ENCODE data around the gene RBBP8NL.

DNA sequence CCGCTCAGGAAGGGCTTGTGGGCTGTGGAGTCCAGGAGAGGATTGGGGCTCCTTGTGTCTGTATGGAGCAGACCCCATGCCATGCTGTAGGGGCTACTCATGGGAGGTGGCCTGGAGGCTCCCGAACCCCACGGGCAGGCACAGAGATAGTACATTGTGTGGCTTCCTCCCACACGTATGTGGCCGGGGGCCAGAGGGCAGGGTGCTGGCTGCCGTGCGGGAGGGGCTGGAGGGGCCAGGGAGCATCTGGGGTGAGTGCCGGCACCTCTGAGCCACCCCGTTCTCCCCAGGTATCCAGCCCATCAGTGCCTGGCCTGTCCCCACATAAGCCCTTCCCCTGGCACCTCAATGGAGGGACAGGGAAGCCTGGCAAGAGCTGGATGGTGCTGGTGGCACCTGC is 7.6 kb downstream of the RBBP8NL start:
- TF ChIP-seq, protein P1, sequence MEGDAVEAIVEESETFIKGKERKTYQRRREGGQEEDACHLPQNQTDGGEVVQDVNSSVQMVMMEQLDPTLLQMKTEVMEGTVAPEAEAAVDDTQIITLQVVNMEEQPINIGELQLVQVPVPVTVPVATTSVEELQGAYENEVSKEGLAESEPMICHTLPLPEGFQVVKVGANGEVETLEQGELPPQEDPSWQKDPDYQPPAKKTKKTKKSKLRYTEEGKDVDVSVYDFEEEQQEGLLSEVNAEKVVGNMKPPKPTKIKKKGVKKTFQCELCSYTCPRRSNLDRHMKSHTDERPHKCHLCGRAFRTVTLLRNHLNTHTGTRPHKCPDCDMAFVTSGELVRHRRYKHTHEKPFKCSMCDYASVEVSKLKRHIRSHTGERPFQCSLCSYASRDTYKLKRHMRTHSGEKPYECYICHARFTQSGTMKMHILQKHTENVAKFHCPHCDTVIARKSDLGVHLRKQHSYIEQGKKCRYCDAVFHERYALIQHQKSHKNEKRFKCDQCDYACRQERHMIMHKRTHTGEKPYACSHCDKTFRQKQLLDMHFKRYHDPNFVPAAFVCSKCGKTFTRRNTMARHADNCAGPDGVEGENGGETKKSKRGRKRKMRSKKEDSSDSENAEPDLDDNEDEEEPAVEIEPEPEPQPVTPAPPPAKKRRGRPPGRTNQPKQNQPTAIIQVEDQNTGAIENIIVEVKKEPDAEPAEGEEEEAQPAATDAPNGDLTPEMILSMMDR (conservative IDR thresholded peaks at IDR 0.05; ENCODE audit: low read depth in 2 of 2), result no peak
- no peak for TF ChIP-seq POLR2AphosphoS5 (IDR thresholded peaks at IDR 0.05; ENCODE audit: low read depth)

All from GM23338 (cell line).